Stimulated activated CD4-positive, alpha-beta T cell treated with anti-CD3 and anti-CD28 coated beads, Interleukin-15, amount 100 ng/mL, for 48 hours (primary cell): Measurements from ENCODE around the gene IL16.
A peak's percentile ranks its signal among the peaks of the same experiment; 100 is the strongest.

Experiments
- DNase-seq, 2 donors: peaks; one replicate each; pipeline ENCODE4 v3.0.0-alpha.2; 2020; ENCODE audit warnings: low read depth in 2 of 2

The IL16 gene

DNA sequence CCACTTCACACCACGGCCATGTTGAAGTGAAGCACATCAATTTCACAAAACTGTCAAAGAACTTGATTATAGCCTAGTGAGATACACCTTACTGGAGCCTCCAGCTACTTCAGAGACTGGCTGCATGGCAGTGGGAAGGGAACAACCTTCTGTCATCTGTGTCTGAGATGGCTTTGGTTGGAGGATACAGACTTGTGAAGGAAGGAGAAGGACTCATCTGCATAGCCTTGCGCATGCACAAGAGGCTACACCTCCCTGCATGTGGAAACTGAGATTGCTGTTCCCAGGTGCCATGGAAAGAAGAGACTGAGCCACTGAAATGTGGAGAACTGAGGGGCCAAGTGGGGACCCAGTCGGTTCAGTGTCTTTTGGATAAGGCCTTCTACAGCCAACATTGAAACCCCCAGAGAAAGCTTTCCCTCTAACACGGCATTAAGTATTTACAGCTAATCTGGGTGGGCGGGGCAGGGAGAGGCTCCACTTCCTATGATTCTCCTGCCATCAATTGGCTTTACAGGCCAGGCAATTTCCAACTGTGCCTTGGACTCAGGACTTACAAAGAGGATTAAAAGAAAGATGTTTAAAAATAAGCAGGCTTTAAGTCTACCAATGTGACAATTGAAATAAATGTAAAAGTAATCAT lies 58.8 kb downstream of the IL16 start:
- DNase-seq: no peak

DNA sequence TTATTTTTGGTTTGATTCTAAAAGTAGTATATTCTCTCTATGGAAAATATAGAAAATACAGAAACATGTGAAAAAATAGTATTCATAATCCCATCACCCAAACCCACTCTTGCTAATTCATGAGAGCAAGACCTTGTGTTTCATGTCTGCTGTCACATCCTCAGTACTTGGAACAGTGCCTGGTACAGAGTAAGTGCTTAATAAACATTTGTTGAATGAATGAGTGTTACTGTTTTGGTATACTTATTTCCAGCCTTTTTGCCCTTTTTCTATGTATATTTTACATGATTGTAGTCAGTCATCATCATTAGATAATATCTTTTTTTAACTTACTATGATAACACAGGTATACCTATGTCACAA lies 59.3 kb downstream of the IL16 start:
- DNase-seq: no peak

DNA sequence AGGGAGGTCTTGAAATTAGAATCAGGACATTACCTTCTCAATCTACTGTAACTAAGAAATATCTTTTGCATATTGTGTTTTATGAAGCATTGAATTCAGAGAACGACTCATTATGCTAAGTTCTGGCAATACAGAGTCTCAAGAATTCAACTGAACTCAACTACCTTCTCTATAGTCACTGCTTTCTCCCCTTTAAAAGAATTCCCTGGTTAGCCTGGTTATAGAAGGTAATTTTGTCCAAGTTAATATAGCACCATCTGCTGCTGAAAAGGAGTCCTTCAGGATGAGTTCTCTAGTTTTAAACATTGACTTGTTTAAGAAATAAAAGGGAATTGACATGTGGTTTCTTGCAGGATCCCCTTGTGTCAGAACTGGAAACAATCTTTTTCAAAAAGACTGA lies 60.2 kb downstream of the IL16 start:
- no peak for DNase-seq

DNA sequence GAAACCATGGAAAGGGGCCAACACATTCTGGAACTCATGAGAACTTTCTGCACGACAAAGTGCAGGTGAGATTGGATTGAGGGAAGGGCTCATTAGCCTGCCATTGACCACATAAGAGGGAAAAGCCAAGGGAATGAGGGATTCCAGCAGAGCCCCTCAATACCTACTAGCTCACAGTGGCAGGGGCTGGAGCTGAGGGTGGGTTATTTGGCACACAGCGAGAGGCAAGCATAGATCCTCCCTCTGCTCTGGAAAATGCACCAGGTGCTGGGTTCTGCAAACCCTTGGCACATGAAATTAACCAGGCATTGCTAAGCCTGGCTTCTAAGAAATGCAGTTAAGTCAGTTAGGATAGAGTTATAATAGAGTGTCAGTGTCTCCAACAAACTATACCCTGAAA lies 60.8 kb downstream of the IL16 start:
- DNase-seq: no peak

DNA sequence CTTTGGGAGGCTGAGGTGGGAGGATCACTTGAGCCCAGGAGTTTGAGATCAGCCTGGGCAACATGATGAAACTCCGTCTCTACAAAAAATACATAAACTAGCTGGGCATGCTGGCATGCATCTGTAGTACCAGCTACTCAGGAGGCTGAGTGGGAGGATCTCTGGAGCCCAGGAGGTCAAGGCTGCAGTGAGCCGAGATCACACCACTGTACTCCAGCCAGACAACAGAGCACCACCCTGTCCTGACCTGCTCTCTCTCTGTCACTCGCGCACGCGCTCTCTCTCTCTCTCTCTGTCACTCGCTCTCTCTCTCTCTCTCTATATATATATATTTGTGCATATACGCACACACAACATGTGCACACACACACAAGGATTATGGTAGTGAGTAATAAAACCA lies 61.8 kb downstream of the IL16 start:
- no peak for DNase-seq

DNA sequence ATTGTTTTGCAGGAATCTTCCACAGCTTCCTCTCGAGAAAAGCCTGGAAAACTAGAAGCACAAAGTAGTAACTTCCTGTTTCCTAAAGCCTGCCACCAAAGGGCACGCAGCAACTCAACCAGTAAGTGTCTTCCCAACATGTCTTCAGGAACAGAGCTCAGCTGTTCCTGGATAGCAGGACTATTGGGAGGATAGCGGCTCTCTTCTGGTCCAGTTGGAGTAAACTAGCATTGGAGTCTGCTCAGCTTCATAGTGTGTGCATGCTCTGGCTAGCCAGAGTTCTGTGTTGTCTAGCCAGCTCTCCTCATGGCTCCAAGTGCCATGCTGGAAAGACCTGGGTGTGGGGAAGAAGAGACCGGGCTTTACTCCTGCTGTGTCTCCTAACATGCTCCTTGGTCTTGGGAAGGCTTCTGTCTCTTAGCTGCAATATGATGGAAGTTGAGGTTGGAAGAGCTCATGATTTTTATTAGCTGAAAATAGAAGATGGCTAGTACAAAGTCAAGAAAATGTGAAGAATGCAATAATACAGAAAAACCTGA lies 63.1 kb downstream of the IL16 start:
- no peak for DNase-seq

DNA sequence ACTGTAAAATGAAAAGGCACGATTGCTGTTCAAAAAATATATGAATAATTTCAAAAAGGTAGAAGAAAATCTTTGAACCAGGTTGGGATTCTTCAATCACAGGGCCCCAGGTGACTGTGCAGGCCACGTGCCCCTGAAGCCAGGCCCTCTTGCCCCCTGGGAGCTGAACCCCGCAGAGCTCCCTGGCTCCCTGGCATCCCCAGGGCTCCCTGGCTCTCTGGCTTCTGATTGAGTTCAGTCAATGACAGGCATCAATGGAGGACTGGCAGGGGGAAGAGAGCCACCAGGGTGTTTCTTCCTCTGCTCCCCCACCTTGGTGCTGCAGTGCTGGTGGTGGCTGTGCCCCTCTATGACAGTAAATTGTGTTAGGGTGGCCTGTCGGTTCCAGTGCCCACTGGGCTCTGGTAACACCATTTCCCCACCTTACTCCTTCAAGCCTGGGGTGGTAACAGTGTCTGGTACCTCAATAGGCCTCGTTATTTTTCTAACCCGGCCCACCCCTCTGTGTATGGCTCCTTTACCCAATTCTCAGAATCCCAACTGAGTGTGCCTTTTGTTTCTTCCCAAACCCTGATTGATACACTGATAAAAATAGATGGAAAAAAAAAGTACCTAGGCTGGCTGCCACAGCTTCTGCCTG lies 64.6 kb downstream of the IL16 start:
- no peak for DNase-seq

DNA sequence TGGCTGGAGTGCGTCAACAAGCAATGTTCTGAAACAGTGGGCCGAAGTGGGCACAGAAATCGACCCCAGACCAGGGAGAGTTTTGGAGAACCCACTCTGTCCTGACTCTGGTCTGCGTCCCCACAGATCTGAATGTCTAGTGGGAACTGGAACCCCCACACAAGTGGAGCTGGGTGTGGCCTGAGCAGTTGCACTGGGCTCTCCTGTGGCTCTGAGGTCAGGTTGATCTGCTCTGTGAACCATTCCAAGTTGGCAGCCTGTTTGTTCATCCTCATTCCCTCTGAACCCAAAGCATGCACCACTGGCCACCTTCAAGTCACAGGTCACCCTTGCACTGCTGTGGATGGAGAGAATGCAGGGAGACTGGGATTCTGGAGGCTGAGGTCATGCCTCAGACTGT lies 66.8 kb downstream of the IL16 start:
- no peak for DNase-seq

DNA sequence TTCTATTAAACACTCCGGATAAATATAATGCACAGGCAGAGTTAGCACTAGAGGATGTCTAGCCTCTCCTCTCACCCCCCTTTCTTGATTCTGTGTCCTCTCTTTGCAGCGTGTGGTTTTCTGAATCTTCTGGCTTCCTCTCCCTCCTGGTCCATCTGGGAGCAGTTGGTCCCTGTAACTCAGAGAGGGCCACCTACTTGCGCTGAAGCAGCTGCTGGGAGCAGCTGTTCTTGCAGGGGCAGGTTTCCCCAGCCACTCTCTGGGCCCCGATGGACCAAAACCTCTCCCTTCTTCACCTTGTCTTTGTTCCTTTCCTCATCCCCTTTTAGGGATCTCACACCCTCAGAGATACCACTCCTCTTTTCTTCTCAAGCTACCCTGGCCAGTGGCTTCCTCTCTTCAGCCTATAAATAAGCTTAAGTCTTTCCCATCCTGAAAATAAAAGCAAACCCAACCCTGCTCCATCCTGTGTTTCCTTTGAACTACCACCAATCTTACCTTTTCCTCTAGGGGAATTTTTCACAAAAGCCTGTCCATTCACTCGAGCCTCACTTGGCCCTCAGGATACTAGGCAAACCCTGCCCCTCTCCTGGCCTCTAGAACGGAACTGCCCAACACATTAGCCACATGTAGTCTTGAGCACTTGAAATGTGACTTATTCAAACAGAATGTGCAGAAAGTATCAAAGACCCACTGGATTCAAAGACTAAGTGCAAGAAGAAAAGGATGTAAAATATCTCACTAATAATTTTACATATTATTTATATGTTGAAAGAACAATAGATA lies 67.6 kb downstream of the IL16 start:
- DNase-seq: no peak

DNA sequence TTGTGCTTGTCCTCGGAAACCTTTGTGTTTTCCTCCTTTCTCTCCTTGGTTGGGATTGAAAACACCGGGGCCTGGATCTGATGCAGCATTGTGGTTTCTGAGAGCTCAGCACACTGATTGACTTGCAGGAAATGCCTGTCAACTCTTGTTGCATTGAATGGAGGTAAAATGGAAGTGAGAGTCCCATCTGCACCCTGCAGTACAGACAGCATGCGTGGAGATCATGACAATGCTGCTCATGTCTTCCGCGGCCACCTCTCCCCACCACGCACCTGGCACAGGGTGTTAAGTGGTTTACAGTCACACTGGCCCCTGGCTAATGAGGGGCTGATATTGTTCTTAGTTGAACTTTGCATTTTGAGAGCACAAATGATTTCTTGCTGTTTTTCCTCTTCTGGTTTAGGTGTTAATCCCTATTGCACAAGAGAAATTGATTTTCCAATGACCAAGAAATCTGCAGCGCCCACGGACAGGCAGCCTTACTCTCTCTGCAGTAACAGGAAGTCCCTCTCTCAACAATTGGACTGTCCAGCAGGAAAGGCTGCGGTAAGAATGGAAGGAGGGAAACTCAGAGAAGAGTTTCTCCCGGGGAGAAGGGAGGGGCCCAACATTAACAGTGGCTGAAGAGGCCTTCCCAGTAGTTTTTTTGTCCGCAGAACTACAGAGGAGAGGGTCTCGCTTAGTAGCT lies 68.7 kb downstream of the IL16 start:
- DNase-seq: no peak

DNA sequence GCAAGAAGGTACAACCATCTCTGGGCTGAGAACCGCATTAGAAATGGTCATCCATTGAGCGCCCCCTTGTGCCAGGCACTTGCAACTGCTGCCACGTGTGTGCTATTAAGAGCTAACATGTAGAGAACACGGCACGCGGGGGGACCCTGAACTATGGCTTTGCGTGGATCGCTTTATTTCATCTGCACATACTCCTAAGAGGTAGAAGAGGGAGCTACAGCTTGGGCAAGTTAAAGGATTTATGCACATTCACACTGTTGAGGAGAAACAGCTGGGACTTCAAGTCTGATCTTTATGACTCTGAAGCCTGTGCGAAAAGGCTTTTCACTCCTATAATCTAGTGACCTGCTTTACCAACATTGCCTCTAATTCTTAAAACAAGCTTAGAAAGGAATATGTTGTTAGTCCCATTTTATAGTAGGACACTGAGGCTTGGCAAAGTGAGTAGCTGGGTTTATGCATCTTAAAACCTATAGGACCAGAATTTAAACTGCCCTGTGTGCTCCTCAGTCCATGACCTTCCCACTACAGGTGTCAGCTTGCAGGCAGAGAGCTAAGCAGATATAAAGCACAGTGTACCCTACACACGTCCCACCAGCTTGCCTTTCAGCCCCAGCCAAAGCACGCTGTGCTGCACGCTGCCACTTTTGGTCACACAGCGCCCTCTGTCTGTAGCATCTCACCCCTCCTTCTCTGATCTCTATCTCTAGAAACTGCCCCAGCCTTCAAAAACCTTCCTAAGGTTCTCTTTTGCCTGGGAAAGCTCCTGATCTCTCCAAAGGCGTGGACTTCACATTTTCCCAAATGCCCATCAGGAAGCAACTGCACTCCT lies 69.5 kb downstream of the IL16 start:
- peak; percentile 72 to 83 for DNase-seq

DNA sequence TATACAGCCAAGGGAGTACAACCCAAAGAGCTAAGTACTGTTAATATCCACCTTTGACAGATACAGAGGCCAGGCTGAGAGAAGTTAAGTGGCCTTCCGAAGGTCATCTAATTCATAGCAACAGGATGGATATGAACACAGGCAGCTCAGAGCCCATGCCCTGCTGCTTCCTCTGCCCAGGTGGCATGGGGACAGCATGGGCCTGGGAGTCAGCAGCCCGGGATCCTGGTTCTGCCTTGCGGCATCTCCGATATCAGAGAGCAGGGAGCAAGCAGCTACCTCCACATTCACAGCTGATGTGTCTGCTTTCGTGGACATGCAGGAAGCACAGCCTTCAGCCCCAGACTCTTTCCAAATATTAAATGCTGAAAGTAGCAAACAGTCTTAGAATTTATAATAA lies 71.7 kb downstream of the IL16 start:
- DNase-seq: no peak

DNA sequence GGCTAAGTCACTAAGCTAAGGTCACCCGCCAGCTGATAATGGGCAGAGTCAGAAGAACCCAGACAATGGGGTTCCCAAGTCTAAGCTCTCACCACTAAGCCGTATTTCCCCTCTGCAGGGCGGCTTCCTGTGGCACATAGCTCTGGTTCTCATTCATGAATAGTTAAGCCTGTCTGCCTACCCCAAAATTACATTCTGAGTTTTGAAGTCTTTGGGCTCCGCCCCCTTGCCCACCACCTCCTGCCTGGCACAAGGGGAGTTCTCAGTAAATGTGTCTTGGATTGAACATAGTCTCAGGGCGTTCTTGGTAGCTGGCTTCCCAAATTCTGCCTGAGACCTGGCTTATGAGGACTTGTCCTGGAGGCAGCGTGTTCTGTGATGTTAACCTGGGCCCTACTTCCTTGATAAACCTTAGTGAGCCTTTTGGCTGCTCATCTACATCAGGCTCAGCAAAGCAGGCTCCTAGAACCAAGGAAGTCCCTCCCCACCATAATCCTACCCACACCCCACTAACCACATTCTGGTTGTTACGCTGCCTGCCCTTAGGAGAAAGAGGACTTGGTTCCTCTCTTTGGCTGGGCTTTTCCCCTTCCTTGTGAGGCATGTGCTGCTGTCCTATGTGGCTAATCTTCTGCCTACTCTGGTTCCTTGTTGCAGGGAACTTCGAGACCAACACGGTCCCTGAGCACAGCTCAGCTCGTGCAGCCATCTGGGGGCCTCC lies 72.4 kb downstream of the IL16 start:
- no peak for DNase-seq

DNA sequence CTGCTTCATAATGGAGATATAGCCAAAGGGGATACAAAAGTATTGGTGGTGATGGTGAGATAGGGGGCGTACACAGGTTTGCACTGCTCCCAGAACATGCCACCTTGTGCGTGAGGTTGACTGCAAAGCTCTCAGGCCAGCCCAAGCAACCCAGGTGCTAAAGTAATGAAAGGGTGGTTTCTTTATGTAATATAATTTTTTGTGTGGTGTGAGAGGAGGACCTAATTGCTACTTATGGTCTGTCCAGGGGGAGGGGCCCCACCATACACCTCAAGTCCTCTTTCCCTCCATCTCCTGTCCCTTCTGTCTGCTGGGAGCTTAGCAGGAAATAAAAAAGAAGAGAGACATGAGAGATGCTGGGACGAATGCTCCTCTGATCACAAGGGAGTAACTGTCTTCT lies 73.5 kb downstream of the IL16 start:
- no peak for DNase-seq

DNA sequence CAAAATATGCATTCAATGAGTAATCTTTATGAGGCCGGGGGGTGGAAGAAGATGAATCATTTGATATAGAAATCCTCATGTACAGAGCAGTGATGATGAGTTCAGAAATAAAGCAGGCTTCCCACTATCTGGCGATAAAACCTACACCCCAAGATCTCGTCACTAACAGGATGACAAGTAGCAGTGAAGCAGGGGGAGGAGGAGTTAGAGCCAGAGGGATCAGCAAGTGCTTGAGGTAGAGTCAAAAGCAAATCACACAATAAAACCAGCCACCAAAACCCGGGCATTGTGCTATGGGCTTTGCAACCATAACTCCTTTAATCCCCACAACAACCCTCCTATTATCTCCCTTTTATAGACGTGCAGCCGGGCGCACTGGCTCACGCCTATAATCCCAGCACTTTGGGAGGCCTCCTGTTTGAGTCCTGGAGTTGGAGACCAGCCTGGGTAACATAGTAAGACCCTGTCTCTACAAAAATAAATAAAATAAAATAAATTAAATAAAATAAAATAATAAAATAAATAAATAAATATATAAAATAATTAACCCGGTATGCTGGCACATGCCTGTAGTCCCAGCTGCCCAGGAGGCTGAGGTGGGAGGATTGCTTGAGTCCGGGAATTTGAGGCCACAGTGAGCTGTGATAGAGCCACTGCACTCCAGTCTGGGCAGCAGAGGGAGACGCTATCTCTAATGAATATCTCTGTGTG lies 74.3 kb downstream of the IL16 start:
- DNase-seq: no peak

DNA sequence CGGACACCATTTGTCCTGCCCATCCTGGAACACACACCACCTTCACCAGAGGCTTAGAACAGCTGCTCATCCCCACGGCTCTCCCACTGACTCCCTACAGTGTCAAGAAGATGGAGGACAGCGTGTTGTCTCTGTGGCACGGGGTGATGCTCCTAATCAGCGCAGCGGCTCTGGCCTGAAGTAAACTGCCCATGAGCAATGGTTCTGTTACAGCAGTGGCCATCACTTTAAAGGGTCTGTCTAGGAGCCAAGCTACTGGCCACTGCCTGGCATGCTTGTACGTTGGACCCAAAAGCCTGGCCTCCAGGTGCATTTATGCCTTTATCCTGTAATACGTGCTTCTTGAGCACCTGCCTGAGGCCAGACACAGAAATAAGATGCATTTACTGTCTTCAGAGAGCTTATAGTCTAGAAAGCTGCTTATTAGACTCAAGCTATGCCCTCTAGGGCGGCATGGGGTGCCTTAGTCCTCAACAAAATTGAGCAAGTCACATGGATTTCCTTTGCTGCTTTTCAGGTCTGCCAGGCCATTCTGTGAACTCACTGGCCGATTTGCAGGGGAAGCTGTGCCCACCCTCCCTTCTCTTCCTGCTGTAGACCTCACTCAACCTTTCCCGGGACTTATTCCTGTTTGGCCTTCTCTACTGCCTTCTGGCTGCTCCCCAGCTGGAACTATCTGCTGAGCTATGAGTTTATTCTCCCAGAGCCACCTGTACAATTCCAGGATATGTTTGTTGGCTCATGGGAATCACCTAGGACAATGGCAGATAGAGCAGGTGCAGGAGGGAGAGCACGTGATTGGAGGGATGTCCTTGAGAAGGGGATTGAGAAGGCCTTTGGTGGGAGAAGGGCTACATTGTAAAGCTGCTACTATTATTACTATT lies 75.3 kb downstream of the IL16 start:
- DNase-seq: no peak

DNA sequence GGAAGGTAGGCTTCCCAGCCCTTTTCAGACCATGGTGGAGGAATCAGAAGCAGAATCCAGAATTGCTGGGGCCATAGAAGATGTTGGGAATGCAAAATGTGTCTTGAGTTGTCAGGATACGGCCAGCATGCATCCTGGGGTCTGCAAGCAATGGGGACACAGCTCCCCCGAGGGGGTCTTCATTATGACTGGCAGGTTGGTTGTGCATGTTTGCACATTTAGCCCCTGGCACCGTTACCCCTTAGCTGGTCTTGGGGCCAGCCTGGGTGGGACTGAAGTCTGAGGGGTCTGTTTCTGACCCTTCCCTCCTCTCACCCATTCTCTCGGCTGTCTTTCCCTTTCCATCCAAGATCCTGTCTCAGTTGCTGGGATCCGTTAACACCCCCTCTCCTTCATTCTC lies 76.5 kb downstream of the IL16 start:
- DNase-seq: no peak

DNA sequence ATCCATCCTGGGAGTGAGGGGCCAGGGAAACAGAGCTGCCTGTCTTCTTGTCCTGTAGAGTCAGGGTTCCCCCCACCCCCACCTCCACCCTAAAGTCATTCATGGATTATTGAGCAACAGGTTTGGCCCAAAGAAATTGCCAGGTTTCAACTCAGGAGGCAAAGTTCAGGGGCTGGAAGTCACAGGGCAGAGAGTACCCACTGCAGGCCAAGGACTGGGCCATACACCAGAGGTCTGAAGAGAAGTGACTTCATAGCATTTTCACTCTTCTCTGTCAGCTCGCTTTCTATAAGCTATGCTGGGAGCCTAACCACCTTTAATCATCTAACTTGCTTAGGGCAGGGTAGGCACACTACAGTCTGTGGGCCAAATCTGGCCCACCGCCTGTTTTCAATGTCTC lies 77.2 kb downstream of the IL16 start:
- DNase-seq: no peak

DNA sequence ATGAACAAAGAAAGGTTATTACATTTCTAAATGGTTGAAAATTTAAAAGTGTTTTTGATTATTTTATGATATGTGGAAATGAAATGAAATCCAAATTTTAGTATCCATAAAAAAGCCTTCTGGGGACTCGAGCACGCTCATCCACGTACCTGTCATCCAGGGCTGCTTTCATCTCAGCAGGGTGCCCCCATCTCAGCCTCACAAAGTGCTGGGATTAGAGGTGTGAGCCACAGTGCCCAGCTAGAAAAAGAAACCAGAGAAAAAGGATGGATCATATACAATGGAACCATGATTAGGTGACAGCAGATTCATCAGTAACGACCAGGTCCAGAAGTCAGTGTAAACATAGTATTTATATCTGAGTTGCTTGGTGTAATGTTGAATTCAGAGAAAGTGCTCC lies 77.6 kb downstream of the IL16 start:
- DNase-seq: no peak
